OCI-LY1 (cell line): ENCODE results near the gene INIP.

Experiments
- H2AFZ ChIP-seq: fragments of 200-600 bp; sonication (generic), shearing (Covaris generic); 2 replicates; pipeline ENCODE4 v1.6.0; 2014; ENCODE audit warnings: antibody characterized with exemption, mild to moderate bottlenecking, low read length
- H3F3A ChIP-seq: fragments of 200-600 bp; sonication (generic), shearing (Covaris generic); 2 replicates; pipeline ENCODE4 v1.6.0; 2014; ENCODE audit warnings: mild to moderate bottlenecking, antibody characterized with exemption, low read length, moderate library complexity; ENCODE audit not compliant: insufficient read depth
- H3K27ac ChIP-seq: fragments of 200-600 bp; sonication (generic); 2 replicates; pipeline ENCODE4 v1.5.1; 2014; ENCODE audit warnings: low read length, mixed run types, mild to moderate bottlenecking, low read depth; ENCODE audit not compliant: poor library complexity, severe bottlenecking
- H3K27me3 ChIP-seq: fragments of 200-600 bp; sonication (generic); 2 replicates; pipeline ENCODE4 v1.6.0; 2014; ENCODE audit warnings: antibody characterized with exemption, mild to moderate bottlenecking, low read length, moderate library complexity; ENCODE audit not compliant: insufficient read depth
- H3K36me3 ChIP-seq: fragments of 200-600 bp; sonication (generic); 2 replicates; pipeline ENCODE4 v1.6.1; 2014; ENCODE audit warnings: mild to moderate bottlenecking, antibody characterized with exemption, low read length, moderate library complexity, mixed read lengths; ENCODE audit not compliant: insufficient read depth
- H3K4me1 ChIP-seq: fragments of 200-600 bp; sonication (generic); 2 replicates; pipeline ENCODE4 v1.5.1; 2014; ENCODE audit warnings: mild to moderate bottlenecking, low read length, moderate library complexity; ENCODE audit not compliant: insufficient read depth, severe bottlenecking
- H3K4me2 ChIP-seq: fragments of 200-600 bp; sonication (generic), shearing (Covaris generic); 2 replicates; pipeline ENCODE4 v1.6.1; 2014; ENCODE audit warnings: low read length
- H3K4me3 ChIP-seq: fragments of 200-600 bp; sonication (generic); 2 replicates; pipeline ENCODE4 v1.5.1; 2014; ENCODE audit warnings: low read length, low read depth, mild to moderate bottlenecking, mixed read lengths; ENCODE audit not compliant: poor library complexity, severe bottlenecking
- H3K79me2 ChIP-seq: fragments of 200-600 bp; shearing (Covaris generic); 2 replicates; pipeline ENCODE4 v1.6.1; 2016; ENCODE audit warnings: mixed run types, low read length, mixed read lengths; ENCODE audit not compliant: insufficient read depth
- H3K9ac ChIP-seq: fragments of 200-600 bp; sonication (generic), shearing (Covaris generic); 2 replicates; pipeline ENCODE4 v1.6.1; 2014; ENCODE audit warnings: mild to moderate bottlenecking, low read length, mixed read lengths
- H3K9me2 ChIP-seq: fragments of 200-600 bp; sonication (generic), shearing (Covaris generic); 2 replicates; pipeline ENCODE4 v1.6.1; 2014; ENCODE audit warnings: low read depth, mild to moderate bottlenecking, low read length, mixed read lengths
- H3K9me3 ChIP-seq: fragments of 200-600 bp; shearing (Covaris generic); 2 replicates; pipeline ENCODE4 v1.6.1; 2014; ENCODE audit warnings: low read length, mixed read lengths
- H4K20me1 ChIP-seq: fragments of 200-600 bp; sonication (generic), shearing (Covaris generic); 2 replicates; pipeline ENCODE4 v1.6.0; 2016; ENCODE audit warnings: mild to moderate bottlenecking, low read length; ENCODE audit not compliant: insufficient read depth
- CTCF ChIP-seq: fragments of 200-600 bp; sonication (generic), shearing (Covaris generic); IDR thresholded peaks from 2 replicates; pipeline ENCODE4 v1.5.1; 2017; ENCODE audit warnings: mild to moderate bottlenecking, antibody characterized with exemption, low read length, moderate library complexity, mixed read lengths
- EZH2 ChIP-seq: fragments of 200-600 bp; sonication (generic), shearing (Covaris generic); IDR thresholded peaks from 2 replicates; pipeline ENCODE4 v1.8.0; 2017; ENCODE audit warnings: borderline replicate concordance, mixed run types, mild to moderate bottlenecking, antibody characterized with exemption, low read length, moderate library complexity, mixed read lengths

Gene INIP

GRCh38 chr9:112755675-112756074 lies 37.8 kb upstream of the INIP start:
- H2AFZ ChIP-seq, result no peak overlapping the region
- H3K79me2 ChIP-seq, result peaks cover 18% of the 10 kb centered on the region
- H4K20me1 ChIP-seq, result no peaks in the 10 kb centered on the region
- no peaks in the 10 kb centered on the region for H3K9me3 ChIP-seq
- H3K4me3 ChIP-seq, result no peak overlapping the region
- no peaks in the 10 kb centered on the region for H3K9me2 ChIP-seq
- no peaks in the 10 kb centered on the region for H3F3A ChIP-seq
- H3K4me2 ChIP-seq, result no peak overlapping the region
- H3K36me3 ChIP-seq, result no peaks in the 10 kb centered on the region
- no peak overlapping the region for H3K27ac ChIP-seq
- H3K27me3 ChIP-seq, result no peaks in the 10 kb centered on the region
- H3K4me1 ChIP-seq, result peaks cover 30% of the 10 kb centered on the region
- no peak overlapping the region for H3K9ac ChIP-seq
- TF ChIP-seq CTCF (no peak), EZH2 (no peak)

- Histone ChIP-seq H3K9me3 (no peaks in the 10 kb centered on the region), H3K4me1 (peaks cover 26% of the 10 kb centered on the region), H3K4me2 (no peak overlapping the region), H2AFZ (no peak overlapping the region), H3K27me3 (no peaks in the 10 kb centered on the region), H3K27ac (no peak overlapping the region), H3K9me2 (no peaks in the 10 kb centered on the region), H3K36me3 (no peaks in the 10 kb centered on the region), H3F3A (no peaks in the 10 kb centered on the region), H3K79me2 (peaks cover 18% of the 10 kb centered on the region), H3K4me3 (no peak overlapping the region), H3K9ac (no peak overlapping the region), H4K20me1 (no peaks in the 10 kb centered on the region)
- TF ChIP-seq EZH2 (no peak), CTCF (no peak)
These were observed 37.1 kb upstream of the INIP start for GRCh38 chr9:112755016-112755427.

GRCh38 chr9:112754578-112754977 lies 36.7 kb upstream of the INIP start:
- Histone ChIP-seq H3K27ac (no peak overlapping the region), H3F3A (no peaks in the 10 kb centered on the region)

More at GRCh38 chr9:112754578-112754977, 36.7 kb upstream of the INIP start:
- Histone ChIP-seq H2AFZ (no peak overlapping the region), H3K9ac (no peak overlapping the region), H3K36me3 (no peaks in the 10 kb centered on the region), H3K4me3 (no peak overlapping the region), H3K9me3 (no peaks in the 10 kb centered on the region), H3K9me2 (no peaks in the 10 kb centered on the region), H3K27me3 (no peaks in the 10 kb centered on the region), H3K4me2 (no peak overlapping the region), H3K79me2 (peaks cover 18% of the 10 kb centered on the region), H3K4me1 (peaks cover 26% of the 10 kb centered on the region), H4K20me1 (no peaks in the 10 kb centered on the region)
- no peak for TF ChIP-seq EZH2
- no peak for TF ChIP-seq CTCF
